GM12864 (cell line): ENCODE data around the gene INSYN2B.

Experiments used
- DNase-seq: peaks from one replicate; pipeline ENCODE4 v3.0.0-alpha.2; 2011; ENCODE audit warnings: low read depth
- H3K4me3 ChIP-seq: 2 replicates; pipeline ENCODE4 v1.5.1; 2011; ENCODE audit warnings: mild to moderate bottlenecking, low read depth, low read length, control low read depth
- CTCF ChIP-seq: IDR thresholded peaks from 2 replicates; pipeline ENCODE4 v1.5.1; 2011; ENCODE audit warnings: low read depth, mild to moderate bottlenecking, moderate library complexity, low read length, control low read depth, inconsistent platforms; ENCODE audit errors: missing control alignments

Gene INSYN2B

GRCh38 chr5:169861433-169861832 lies 118.9 kb downstream of the INSYN2B start:
- no peak overlapping the region for H3K4me3 ChIP-seq
- no peak for TF ChIP-seq CTCF

GRCh38 chr5:169860585-169860984 lies 119.7 kb downstream of the INSYN2B start:
- no peak for DNase-seq
- no peak overlapping the region for H3K4me3 ChIP-seq
- TF ChIP-seq CTCF, result no peak

More at GRCh38 chr5:169861433-169861832, 118.9 kb downstream of the INSYN2B start:
- DNase-seq, result no peak

- no peak overlapping the region for H3K4me3 ChIP-seq
- TF ChIP-seq CTCF, result no peak
- no peak for DNase-seq
Observed at GRCh38 chr5:169856571-169856970, 123.7 kb downstream of the INSYN2B start.

- H3K4me3 ChIP-seq, result no peak overlapping the region
- no peak for DNase-seq
- TF ChIP-seq CTCF, result no peak
Observed at GRCh38 chr5:169851321-169851850, 128.9 kb downstream of the INSYN2B start.

GRCh38 chr5:169850409-169850808 lies 129.9 kb downstream of the INSYN2B start:
- DNase-seq, result no peak
- H3K4me3 ChIP-seq, result no peak overlapping the region
- peak; percentile 9 for TF ChIP-seq CTCF

GRCh38 chr5:169848792-169849191 lies 131.5 kb downstream of the INSYN2B start:
- no peak overlapping the region for H3K4me3 ChIP-seq
- no peak for DNase-seq

More at GRCh38 chr5:169848792-169849191, 131.5 kb downstream of the INSYN2B start:
- TF ChIP-seq CTCF, result no peak
